WTC11 (cell line): Measurements from ENCODE around the gene CHST3. TPM values are rescaled to one million over a fixed set of nuclear protein-coding genes. Genes with fewer than 3 reads are reported as not detected.

Experiments
- ATAC-seq: fragments of 200-7000 bp; cut with Tn5 transposase; 2 replicates; pipeline ENCODE4 v1.10.0; 2021; ENCODE audit warnings: mild to moderate bottlenecking, moderate library complexity
- CTCF ChIA-PET: fragments of 300-600 bp; sonication (Branson Sonifier 250); formaldehyde crosslinking; loops from one replicate; lab custom pipeline; 2021; ENCODE audit warnings: antibody characterized with exemption; lab: Charles Lee
- POLR2A ChIA-PET: fragments of 350-600 bp; sonication (Branson Sonifier 250); formaldehyde crosslinking; loops from one replicate; lab custom pipeline; 2021; ENCODE audit warnings: antibody characterized with exemption; lab: Charles Lee
- DNase-seq: peaks from one replicate; pipeline ENCODE4 v3.0.0; 2021; ENCODE audit warnings: low spot score
- H3K27ac Mint-ChIP-seq: 2 replicates; pipeline ENCODE4 v1.8.0; 2021; ENCODE audit warnings: mixed read lengths
- H3K27me3 Mint-ChIP-seq: 2 replicates; pipeline ENCODE4 v1.8.0; 2021; ENCODE audit warnings: low read depth, mild to moderate bottlenecking, moderate library complexity, mixed read lengths
- H3K36me3 Mint-ChIP-seq: 2 replicates; pipeline ENCODE4 v1.8.0; 2021; ENCODE audit warnings: mixed read lengths
- H3K4me1 Mint-ChIP-seq: 2 replicates; pipeline ENCODE4 v1.8.0; 2022; ENCODE audit warnings: mixed read lengths
- H3K4me3 Mint-ChIP-seq: 2 replicates; pipeline ENCODE4 v1.8.0; 2021; ENCODE audit warnings: mild to moderate bottlenecking, moderate library complexity, mixed read lengths
- H3K9me3 Mint-ChIP-seq: 2 replicates; pipeline ENCODE4 v1.8.0; 2021; ENCODE audit warnings: mixed read lengths
- CREM ChIP-seq: sonication (generic); formaldehyde crosslinking; IDR thresholded peaks from 2 replicates; pipeline ENCODE4 v1.8.1; 2022; ENCODE audit warnings: mild to moderate bottlenecking, missing genetic modification reagents, moderate library complexity
- FOXJ3 ChIP-seq: sonication (generic); formaldehyde crosslinking; IDR thresholded peaks from 2 replicates; pipeline ENCODE4 v1.9.0; 2021; ENCODE audit warnings: missing genetic modification reagents, mild to moderate bottlenecking, borderline replicate concordance
- HMGA2 ChIP-seq: fragments of 250-450 bp; sonication (Bioruptor Pico); IDR thresholded peaks from 2 replicates; pipeline ENCODE4 v1.4.0; 2021; ENCODE audit warnings: mild to moderate bottlenecking, moderate library complexity
- NR2C2 ChIP-seq: sonication (generic); formaldehyde crosslinking; IDR thresholded peaks from 2 replicates; pipeline ENCODE4 v1.8.0; 2022; ENCODE audit warnings: mild to moderate bottlenecking, missing genetic modification reagents
- RELA ChIP-seq: sonication (generic); formaldehyde crosslinking; IDR thresholded peaks from 2 replicates; pipeline ENCODE4 v1.8.1; 2022; ENCODE audit warnings: missing genetic modification reagents, mild to moderate bottlenecking, borderline replicate concordance
- SMAD4 ChIP-seq: sonication (generic); formaldehyde crosslinking; IDR thresholded peaks from 2 replicates; pipeline ENCODE4 v1.8.0; 2022; ENCODE audit warnings: mild to moderate bottlenecking, missing genetic modification reagents
- ZBTB21 ChIP-seq: sonication (generic); formaldehyde crosslinking; IDR thresholded peaks from 2 replicates; pipeline ENCODE4 v1.8.1; 2023; ENCODE audit warnings: mild to moderate bottlenecking, missing genetic modification reagents, borderline replicate concordance
- ZNF219 ChIP-seq: sonication (generic); formaldehyde crosslinking; IDR thresholded peaks from 2 replicates; pipeline ENCODE4 v1.8.0; 2023; ENCODE audit warnings: missing genetic modification reagents, mild to moderate bottlenecking, borderline replicate concordance
- ZNF232 ChIP-seq: sonication (generic); formaldehyde crosslinking; IDR thresholded peaks from 2 replicates; pipeline ENCODE4 v1.8.0; 2022; ENCODE audit warnings: mild to moderate bottlenecking, missing genetic modification reagents
- ZNF423 ChIP-seq: fragments of 250-450 bp; sonication (Bioruptor Pico); IDR thresholded peaks from 2 replicates; pipeline ENCODE4 v2.1.2; 2022; ENCODE audit warnings: mild to moderate bottlenecking, moderate library complexity
- ZNF671 ChIP-seq: fragments of 250-450 bp; sonication (Bioruptor Pico); IDR thresholded peaks from 2 replicates; pipeline ENCODE4 v1.8.0; 2021; ENCODE audit warnings: mild to moderate bottlenecking
- total RNA-seq: library from RNA; stranded (reverse); gene quantifications from 3 replicates; pipeline ENCODE4 v1.2.3, GENCODE V29; 2021
- TF ChIP-seq, protein P1 (sequence below): sonication (generic); formaldehyde crosslinking; IDR thresholded peaks from 2 replicates; pipeline ENCODE4 v1.8.0; 2023; ENCODE audit warnings: missing genetic modification reagents, mild to moderate bottlenecking, borderline replicate concordance
- TF ChIP-seq, protein P2 (sequence below): fragments of 250-450 bp; sonication (Bioruptor Pico); IDR thresholded peaks from 2 replicates; pipeline ENCODE4 v2.1.2; 2022; ENCODE audit warnings: mild to moderate bottlenecking, moderate library complexity
- TF ChIP-seq, protein P3 (sequence below): fragments of 250-450 bp; sonication (Bioruptor Pico); IDR thresholded peaks from 2 replicates; pipeline ENCODE4 v1.9.0; 2021; ENCODE audit warnings: mild to moderate bottlenecking
- TF ChIP-seq, protein P4 (sequence below): sonication (generic); formaldehyde crosslinking; IDR thresholded peaks from 2 replicates; pipeline ENCODE4 v1.8.0; 2022; ENCODE audit warnings: missing genetic modification reagents
- TF ChIP-seq, protein P5 (sequence below): sonication (generic); formaldehyde crosslinking; IDR thresholded peaks from 2 replicates; pipeline ENCODE4 v1.8.0; 2022; ENCODE audit warnings: mild to moderate bottlenecking, missing genetic modification reagents

CHST3 gene
- total RNA-seq, 1 experiment from 2014 or later = 7.0 TPM

DNA sequence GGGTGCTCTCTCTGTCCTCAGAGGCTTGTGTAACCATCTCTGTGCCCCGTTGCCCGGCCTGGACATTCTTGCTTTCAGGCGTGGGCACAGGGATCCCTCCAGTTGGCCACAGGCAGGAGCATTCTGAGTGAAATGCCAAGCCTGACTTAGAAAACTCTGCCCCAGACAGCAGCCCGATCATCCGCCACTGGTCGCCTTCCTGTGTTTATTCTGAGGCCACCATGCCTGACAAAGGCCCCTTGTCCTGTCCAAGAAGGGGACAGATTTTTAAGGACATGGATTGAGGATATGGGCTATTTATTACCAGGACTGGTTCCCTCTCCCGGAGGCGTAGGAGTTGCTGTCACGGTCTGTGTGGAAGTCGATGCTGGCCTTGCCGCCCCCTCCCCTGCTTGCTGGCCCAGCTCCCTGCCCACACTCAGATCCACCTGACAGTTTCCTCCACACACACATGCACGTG lies 69.9 kb downstream of the CHST3 start (continued):
- TF ChIP-seq, protein P1, sequence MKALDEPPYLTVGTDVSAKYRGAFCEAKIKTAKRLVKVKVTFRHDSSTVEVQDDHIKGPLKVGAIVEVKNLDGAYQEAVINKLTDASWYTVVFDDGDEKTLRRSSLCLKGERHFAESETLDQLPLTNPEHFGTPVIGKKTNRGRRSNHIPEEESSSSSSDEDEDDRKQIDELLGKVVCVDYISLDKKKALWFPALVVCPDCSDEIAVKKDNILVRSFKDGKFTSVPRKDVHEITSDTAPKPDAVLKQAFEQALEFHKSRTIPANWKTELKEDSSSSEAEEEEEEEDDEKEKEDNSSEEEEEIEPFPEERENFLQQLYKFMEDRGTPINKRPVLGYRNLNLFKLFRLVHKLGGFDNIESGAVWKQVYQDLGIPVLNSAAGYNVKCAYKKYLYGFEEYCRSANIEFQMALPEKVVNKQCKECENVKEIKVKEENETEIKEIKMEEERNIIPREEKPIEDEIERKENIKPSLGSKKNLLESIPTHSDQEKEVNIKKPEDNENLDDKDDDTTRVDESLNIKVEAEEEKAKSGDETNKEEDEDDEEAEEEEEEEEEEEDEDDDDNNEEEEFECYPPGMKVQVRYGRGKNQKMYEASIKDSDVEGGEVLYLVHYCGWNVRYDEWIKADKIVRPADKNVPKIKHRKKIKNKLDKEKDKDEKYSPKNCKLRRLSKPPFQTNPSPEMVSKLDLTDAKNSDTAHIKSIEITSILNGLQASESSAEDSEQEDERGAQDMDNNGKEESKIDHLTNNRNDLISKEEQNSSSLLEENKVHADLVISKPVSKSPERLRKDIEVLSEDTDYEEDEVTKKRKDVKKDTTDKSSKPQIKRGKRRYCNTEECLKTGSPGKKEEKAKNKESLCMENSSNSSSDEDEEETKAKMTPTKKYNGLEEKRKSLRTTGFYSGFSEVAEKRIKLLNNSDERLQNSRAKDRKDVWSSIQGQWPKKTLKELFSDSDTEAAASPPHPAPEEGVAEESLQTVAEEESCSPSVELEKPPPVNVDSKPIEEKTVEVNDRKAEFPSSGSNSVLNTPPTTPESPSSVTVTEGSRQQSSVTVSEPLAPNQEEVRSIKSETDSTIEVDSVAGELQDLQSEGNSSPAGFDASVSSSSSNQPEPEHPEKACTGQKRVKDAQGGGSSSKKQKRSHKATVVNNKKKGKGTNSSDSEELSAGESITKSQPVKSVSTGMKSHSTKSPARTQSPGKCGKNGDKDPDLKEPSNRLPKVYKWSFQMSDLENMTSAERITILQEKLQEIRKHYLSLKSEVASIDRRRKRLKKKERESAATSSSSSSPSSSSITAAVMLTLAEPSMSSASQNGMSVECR = no peak
- no peak for TF ChIP-seq CREM (CRISPR knock-in tag)

DNA sequence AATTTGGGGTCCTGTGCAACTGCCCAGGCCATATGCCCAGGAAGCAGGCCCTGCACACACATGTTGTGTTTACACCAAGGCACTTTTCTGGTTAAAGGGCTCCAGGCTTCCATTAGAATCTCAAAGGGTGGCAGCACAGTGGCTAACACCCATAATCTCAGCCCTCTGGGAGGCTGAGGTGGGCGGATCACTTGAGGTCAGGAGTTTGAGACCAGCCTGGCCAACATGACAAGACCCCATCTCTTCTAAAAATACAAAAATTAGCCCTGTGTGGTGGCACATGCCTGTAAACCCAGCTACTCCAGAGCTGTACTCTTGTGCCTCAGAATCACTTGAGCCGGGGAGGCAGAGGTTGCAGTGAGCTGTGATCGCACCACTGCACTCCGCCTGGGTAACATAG lies 70.6 kb downstream of the CHST3 start:
- no peak overlapping the region for H3K4me3 Mint-ChIP-seq
- no peak for DNase-seq
- POLR2A ChIA-PET = no interaction called here
- TF ChIP-seq RELA (CRISPR knock-in tag) = no peak
- TF ChIP-seq, protein P2, sequence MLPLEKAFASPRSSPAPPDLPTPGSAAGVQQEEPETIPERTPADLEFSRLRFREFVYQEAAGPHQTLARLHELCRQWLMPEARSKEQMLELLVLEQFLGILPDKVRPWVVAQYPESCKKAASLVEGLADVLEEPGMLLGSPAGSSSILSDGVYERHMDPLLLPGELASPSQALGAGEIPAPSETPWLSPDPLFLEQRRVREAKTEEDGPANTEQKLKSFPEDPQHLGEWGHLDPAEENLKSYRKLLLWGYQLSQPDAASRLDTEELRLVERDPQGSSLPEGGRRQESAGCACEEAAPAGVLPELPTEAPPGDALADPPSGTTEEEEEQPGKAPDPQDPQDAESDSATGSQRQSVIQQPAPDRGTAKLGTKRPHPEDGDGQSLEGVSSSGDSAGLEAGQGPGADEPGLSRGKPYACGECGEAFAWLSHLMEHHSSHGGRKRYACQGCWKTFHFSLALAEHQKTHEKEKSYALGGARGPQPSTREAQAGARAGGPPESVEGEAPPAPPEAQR = no peak
- TF ChIP-seq HMGA2 (CRISPR knock-in tag) = no peak
- TF ChIP-seq, protein P1 = no peak
- no peak for TF ChIP-seq ZNF232 (CRISPR knock-in tag)
- TF ChIP-seq SMAD4 (CRISPR knock-in tag) = no peak
- TF ChIP-seq ZNF423 (CRISPR knock-in tag) = no peak
- TF ChIP-seq, all 79 proteins: peak for 0
- CTCF ChIA-PET = interaction anchor here (1.2 to 4.0 kb wide), 2 partner anchors 14 to 77 kb away, joined by 3 to 20 read pairs; no protein-coding TSS in a partner anchor
- no peak for ATAC-seq
- peaks cover 13% of the 10 kb centered on the region for H3K4me1 Mint-ChIP-seq
- no peaks in the 10 kb centered on the region; the same call in 1 of the 2 replicates for H3K27me3 Mint-ChIP-seq
- no peak overlapping the region for H3K27ac Mint-ChIP-seq
- H3K36me3 Mint-ChIP-seq = no peaks in the 10 kb centered on the region
- no peaks in the 10 kb centered on the region for H3K9me3 Mint-ChIP-seq

DNA sequence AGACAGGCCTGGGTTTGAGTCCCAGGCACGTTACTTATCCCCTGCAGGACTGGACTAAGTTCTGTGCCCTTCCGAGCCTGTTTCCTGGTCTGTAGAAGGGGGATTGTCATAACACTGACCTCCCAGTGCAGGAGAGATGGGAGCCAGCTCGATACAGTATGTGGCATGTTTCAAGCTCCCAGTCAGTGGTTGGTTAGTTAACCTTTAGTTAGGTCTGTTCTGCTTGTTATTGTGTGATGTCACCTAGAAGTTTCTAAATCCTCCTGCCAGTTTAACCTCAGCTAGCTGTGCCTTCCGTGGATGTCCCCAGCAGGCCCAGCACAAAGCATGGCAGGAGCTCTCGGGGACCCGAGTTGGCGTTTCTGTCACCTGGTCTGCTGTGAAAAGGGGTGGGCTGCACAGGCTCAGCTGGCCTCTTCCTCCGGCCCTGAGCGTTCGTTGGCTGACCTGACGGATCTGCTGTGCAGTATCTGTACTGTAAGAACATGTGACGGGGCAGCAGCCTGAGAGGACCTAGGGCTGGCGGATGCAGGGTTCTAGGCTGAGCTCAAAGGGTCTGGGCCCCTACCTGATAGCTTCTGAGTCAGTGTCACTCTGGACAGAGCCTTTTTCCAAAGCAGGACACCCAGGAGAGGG lies 71.2 kb downstream of the CHST3 start:
- H3K4me3 Mint-ChIP-seq = no peak overlapping the region
- TF ChIP-seq HMGA2 (CRISPR knock-in tag) = no peak
- TF ChIP-seq FOXJ3 = no peak
- TF ChIP-seq, protein P3, sequence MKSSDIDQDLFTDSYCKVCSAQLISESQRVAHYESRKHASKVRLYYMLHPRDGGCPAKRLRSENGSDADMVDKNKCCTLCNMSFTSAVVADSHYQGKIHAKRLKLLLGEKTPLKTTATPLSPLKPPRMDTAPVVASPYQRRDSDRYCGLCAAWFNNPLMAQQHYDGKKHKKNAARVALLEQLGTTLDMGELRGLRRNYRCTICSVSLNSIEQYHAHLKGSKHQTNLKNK (CRISPR knock-in tag) = no peak
- no peak for TF ChIP-seq CREM (CRISPR knock-in tag)
- TF ChIP-seq, protein P4, sequence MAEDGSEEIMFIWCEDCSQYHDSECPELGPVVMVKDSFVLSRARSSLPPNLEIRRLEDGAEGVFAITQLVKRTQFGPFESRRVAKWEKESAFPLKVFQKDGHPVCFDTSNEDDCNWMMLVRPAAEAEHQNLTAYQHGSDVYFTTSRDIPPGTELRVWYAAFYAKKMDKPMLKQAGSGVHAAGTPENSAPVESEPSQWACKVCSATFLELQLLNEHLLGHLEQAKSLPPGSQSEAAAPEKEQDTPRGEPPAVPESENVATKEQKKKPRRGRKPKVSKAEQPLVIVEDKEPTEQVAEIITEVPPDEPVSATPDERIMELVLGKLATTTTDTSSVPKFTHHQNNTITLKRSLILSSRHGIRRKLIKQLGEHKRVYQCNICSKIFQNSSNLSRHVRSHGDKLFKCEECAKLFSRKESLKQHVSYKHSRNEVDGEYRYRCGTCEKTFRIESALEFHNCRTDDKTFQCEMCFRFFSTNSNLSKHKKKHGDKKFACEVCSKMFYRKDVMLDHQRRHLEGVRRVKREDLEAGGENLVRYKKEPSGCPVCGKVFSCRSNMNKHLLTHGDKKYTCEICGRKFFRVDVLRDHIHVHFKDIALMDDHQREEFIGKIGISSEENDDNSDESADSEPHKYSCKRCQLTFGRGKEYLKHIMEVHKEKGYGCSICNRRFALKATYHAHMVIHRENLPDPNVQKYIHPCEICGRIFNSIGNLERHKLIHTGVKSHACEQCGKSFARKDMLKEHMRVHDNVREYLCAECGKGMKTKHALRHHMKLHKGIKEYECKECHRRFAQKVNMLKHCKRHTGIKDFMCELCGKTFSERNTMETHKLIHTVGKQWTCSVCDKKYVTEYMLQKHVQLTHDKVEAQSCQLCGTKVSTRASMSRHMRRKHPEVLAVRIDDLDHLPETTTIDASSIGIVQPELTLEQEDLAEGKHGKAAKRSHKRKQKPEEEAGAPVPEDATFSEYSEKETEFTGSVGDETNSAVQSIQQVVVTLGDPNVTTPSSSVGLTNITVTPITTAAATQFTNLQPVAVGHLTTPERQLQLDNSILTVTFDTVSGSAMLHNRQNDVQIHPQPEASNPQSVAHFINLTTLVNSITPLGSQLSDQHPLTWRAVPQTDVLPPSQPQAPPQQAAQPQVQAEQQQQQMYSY (CRISPR knock-in tag) = no peak
- no peak for TF ChIP-seq ZNF671 (CRISPR knock-in tag)
- no peak for TF ChIP-seq ZNF219 (CRISPR knock-in tag)
- no peak for TF ChIP-seq ZBTB21
- no peak for TF ChIP-seq NR2C2 (CRISPR knock-in tag)
- TF ChIP-seq, protein P5, sequence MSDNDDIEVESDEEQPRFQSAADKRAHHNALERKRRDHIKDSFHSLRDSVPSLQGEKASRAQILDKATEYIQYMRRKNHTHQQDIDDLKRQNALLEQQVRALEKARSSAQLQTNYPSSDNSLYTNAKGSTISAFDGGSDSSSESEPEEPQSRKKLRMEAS (CRISPR knock-in tag) = no peak
- TF ChIP-seq, all 79 proteins: peak for 0
- no peak overlapping the region for H3K27ac Mint-ChIP-seq
- CTCF ChIA-PET = interaction anchor here (0.7 to 4.0 kb wide), 3 partner anchors 13 to 139 kb away, joined by 3 to 20 read pairs (median 5); no protein-coding TSS in a partner anchor
- POLR2A ChIA-PET = no interaction called here
- H3K27me3 Mint-ChIP-seq = no peaks in the 10 kb centered on the region; the same call in 1 of the 2 replicates
- ATAC-seq (no peak), DNase-seq (no peak)
- no peaks in the 10 kb centered on the region for H3K36me3 Mint-ChIP-seq
- H3K9me3 Mint-ChIP-seq = no peaks in the 10 kb centered on the region
- H3K4me1 Mint-ChIP-seq = peaks cover 13% of the 10 kb centered on the region
